NCI-H146 treated with DMSO at 0.1 percent for 48 hours (cell line): ENCODE data around the gene PEX5.

Source experiments
- DNase-seq: peaks from one replicate; lab custom pipeline; 2025; ENCODE audit not compliant: unreplicated experiment; lab: John Stamatoyannopoulos, UW

PEX5 gene

DNA sequence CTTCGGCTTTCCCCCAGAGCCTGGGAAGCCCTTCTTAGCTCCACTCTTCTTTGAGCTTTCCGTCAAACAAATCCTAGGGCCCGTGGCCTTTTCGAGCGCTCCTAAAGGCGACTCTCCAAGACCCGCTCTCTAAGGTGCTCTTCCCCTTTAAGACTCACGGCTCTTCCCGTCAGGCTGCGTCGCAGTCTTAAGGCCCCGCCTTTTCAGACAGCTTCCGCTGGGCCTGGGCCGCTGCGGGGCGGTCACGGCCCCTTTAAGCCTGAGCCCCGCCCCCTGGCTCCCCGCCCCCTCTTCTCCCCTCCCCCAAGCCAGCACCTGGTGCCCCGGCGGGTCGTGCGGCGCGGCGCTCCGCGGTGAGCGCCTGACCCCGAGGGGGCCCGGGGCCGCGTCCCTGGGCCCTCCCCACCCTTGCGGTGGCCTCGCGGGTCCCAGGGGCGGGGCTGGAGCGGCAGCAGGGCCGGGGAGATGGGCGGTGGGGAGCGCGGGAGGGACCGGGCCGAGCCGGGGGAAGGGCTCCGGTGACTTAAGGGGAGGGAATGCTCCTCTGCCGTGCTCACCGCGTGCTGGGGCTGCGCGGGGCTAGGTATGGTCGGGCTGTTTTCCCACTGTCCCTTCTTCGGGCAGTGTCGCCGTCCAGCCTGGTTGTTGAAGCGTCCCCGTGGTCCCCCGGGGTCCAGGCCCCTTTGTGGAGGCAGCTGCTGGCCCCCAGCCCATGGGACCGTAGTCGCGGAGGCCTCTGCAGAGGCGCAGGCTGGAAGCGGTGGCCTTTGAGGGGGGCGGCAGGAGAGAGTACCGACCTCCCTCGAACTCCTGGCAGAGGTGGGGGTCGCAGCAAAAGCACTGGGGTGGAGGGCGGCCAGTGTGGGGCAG is at the start of gene PEX5:
Gene PEX5, plus strand, starts transcription at position 289 of the 870 bp plus-strand sequence. CDS start 692 bp downstream, outside the sequence.
- peak; percentile 87 for DNase-seq

- no peak for DNase-seq
Observed at GRCh38 chr12:7141351-7142005, 48.0 kb upstream of the PEX5 start.

DNA sequence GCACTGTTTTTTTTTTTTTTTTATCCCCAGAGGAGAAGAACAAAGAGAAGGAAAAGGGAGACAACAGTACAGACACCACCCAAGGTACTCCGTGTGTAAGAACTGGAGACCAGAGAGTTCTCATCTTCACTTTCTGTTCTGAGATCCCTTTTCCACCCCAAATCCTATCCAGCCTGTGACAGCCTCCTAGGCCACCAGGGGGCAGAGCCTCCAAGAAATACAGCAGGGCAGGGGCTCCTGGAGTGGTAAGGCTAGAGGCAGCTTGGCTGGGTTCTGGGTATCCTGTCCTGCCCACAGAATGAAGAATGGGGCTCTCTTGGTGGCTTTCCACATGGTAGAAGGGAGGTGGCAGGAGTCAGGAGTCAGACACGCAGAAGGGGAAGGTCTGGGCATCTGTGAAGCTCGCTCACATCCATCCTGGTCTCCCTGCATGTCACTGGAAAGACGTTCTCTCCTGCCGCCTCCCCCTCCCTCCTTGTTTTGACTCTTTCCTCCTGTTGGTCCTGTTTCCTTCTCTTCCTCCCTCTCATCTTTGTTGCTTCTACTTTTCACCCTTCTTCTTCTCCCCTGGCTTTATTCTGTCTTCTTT is 47.3 kb upstream of the PEX5 start:
- peak; percentile 47 for DNase-seq

DNA sequence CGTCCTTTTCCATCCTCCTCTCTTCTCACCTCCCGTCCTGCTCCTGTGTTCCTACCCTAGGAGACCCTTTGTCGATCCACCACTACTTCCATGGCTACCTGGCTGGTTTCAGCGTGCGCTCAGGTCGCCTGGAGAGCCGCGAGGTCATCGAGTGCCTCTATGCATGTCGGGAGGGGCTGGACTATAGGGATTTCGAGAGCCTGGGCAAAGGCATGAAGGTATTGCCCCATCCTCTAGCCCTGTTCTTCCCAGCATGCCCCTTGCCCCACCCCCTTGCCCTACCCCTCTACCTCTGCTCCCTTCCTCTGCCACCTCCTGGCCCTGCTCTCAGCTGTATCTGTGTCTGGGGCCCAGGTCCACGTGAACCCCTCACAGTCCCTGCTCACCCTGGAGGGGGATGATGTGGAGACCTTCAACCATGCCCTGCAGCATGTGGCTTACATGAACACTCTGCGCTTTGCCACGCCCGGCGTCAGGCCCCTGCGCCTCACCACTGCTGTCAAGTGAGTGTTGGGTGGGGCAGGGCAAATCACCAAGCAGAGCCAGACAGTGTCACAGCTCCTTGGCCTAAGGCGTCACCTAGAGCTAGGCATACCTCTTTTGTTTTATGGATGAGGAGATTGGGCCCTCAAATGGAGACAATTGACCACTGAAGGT is 46.5 kb upstream of the PEX5 start:
- no peak for DNase-seq

- DNase-seq = no peak
Observed at GRCh38 chr12:7143564-7143963, 45.9 kb upstream of the PEX5 start.

DNA sequence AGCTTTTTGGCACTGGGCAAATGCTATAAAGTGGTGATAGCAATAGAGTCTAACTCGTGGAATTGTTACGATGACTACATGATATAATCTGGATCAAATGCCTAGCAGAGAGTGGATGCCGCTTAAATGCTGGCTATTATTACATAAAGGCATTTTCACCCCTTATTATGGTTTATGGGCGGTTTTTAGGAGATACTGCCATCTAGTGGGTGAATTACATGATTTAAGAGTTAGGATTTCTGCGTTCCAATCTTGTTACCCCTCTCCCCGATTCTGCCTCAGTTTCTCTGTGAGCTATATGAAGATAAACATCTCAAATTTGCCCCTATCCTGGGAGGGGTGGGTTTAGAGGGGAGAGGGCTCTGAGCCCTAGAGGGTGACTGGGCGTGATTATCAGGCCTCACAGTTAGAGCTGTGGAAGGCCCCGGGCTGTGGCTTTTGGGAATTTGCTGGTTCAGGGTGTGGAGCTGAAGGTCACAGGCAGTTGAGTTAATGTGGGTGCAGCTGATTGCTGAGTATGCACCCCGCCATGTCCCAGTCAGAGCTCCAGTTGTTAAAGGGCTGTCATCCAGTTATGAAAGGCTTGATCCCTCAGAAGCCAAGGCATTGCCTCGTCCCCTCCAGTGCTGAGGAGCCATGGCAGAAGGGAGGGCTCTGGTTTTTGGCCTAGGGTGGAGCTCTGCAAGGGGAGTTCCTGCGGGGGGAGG is 44.9 kb upstream of the PEX5 start:
- no peak for DNase-seq

DNA sequence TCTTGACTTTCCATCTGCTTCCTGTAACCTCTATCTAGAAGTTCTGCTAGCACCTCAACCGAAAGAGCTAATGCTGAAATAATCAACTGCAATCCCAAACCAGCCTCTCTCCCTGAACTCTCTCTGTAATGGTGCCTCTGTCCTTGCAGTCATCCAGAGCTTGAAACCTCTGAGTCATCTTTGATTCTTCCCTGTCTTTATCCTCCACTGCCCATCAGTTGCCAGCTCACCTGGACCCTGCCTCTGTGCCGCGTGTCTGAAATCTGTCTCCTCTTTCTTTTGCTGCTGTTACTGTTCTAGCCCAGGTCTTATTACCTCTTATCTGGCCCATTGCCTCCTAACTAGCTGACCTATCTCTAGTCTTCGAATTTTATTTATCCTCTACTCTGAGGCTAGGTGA is 43.8 kb upstream of the PEX5 start:
- DNase-seq = no peak

DNA sequence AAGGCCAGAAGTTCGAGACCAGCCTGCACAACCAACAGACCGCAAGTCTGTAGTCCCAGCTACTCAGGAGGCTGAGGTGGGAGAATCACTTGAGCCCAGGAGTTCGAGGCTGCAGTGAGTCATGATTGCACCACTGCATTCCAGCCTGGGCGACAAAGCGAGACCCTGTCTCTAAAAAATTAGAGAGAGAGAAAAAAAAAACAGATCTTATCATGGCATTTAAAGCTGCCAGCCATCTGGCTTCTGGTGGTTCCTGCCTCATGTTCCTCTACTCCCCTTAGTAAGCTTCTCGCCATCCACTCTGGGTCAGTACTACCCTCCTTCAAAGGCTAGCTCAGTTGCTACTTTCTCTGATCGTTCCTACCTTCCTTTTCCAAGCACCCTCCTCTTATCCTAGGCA is 43.3 kb upstream of the PEX5 start:
- DNase-seq = no peak

- DNase-seq = no peak
Observed at GRCh38 chr12:7146906-7147305, 42.6 kb upstream of the PEX5 start.

GRCh38 chr12:7150356-7150755 is 39.1 kb upstream of the PEX5 start:
- DNase-seq = no peak

DNA sequence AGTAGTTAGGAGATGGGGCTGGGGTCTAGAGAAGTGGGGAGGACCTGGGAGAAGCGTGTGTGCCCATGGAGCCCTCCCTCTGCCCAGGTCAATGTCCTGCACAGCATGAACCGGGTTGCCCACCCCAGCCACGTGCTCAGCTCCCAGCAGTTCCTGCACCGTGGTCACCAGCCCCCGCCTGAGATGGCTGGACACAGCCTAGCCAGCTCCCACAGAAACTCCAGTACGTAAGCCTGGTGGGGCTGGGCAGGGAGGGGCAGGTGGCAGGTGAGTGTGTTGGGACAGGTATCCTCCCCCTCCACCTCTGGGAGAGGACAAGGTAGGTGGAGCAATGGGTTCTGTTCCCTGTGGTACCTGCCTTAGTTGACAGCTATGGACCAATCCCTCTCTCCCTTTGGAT is 38.6 kb upstream of the PEX5 start:
- DNase-seq = no peak

- DNase-seq = no peak
Observed at GRCh38 chr12:7151532-7151931, 38.0 kb upstream of the PEX5 start.

GRCh38 chr12:7152818-7153217 is 36.7 kb upstream of the PEX5 start:
- DNase-seq = no peak

- DNase-seq = no peak
Observed at GRCh38 chr12:7154042-7154441, 35.4 kb upstream of the PEX5 start.

DNA sequence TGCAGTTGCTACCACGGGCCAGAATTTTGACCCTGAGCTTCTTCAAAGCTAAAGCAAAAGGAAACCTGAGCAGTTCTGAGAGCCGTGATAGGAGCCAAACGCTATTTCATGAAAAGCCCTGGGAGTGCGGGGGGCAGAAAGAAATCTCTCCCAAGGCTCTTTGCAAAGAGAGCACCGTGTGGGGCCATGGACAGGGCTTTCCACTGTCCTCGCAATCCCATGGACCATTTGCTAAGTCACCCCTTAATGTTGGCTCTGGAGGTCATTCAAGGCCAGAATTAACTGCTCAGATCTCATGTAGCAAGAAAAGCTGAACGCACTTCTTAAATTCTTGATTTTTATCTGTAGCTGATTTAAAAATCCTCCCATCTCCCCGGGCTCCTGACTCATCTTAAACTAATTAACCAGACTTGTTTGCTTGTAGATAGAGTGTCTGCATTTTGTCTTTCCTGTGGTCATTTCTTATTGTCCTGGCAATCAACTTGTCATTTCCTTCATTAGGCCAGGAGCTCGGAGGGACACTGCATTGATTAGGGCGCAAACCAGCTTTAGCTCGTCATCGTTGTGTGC is 34.5 kb upstream of the PEX5 start:
- no peak for DNase-seq

GRCh38 chr12:7155471-7156034 is 33.9 kb upstream of the PEX5 start:
- DNase-seq = no peak

DNA sequence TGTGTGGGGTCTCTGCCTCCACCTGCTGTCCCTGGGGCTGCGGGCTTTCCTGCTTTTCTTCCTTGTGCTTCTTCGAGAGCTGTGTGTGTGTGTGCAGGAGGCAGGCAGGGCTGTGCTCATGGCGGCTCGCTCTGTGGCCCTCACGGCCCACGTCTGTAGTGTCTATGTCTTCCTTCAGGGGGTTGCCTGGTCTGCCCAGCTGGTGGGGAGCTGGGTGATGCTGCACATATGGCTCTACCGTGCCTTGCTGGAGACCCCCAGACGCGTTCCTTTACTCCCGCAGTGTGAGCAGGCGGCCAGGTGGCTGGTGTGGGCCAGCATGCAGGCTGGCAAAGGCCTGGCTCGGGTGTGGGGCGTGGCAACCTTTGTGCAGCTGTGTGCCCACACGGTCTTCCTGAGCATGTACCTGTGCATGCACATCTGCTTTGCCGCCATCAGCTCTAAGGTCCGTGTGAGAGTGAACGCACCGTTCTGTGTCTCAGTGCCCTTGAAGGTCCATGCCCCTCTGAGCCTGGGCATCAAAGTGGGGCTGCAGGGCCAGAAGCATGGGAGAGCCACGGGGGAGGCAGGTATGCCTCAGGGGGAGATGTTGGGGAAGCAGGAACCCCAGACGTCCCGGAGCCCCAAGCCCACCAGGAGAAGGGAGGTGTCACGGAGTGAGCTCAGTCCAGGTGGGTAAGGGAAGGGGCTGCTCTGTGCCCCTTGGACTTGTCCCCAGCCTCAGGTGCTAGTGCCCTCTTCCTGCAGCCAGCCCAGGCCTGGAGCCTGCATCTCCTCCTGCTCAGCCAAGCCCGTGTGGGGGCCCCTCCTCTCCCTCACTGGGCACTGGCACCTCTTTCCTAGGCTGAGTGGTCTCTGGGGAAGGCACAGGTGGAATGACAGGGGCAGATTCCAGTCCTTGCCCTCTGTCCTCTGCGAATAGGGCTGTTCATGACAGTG is 33.0 kb upstream of the PEX5 start:
- DNase-seq = no peak

GRCh38 chr12:7157391-7157790 is 32.1 kb upstream of the PEX5 start:
- DNase-seq = no peak
